ENCODE results near the gene LTBP2. TPM values are rescaled to one million over a fixed set of nuclear protein-coding genes. Genes with fewer than 3 reads are reported as not detected.
A peak's percentile ranks its signal among the peaks of the same experiment; 100 is the strongest.

LTBP2 gene
- 4.1 and 6.6 TPM in 2 replicates for total RNA-seq

DNA sequence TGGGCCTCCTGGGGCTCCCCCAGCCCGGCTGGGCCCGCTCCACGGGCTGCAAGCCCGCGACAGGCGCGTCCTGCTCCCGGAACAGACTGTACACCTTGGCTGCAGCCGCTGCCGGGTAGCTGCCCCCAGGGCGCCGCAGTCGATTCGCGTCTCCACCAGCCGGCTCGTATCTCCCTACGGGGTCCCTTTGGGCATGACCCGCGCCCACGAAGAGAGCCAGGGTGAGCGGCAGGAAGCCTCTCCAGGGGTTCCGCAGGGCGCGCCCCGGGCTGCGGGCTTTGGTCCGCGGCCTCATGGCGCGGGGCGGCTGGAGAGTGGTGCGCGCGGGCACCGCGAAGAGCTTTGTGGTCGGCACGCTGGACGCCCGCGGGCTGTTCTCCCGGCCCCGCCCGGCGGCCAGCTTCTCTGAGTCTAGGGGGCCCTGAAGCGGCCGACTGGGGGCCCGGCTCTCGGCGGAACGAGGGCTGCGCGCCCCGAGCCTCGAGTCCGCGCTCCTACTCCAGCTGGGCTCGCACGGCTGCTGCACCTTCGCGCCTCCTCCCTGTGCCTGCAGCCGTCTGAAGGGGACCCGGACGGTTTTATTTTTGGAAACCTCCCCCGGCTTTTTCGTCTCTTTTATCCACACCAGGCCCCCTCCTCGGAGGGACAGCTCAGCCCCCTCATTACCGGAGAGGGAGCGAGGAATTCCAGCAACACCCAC lies at the start of gene LTBP2:
LTBP2 (minus strand) TSS at position 588 of the 700 bp plus-strand sequence; CDS start at position 295, 293 bp downstream.
- Histone ChIP-seq H3K4me3 (ENCODE audit: low read depth, low read length) (peak within 1 kb of the TSS; percentile 68), H3K36me3 (ENCODE audit: control insufficient read depth, insufficient read depth, low read length) (no peaks in the 10 kb centered on the region), H3K27me3 (ENCODE audit: control insufficient read depth, insufficient read depth, low read length) (no peaks in the 10 kb centered on the region)
- TF ChIP-seq, protein P1, sequence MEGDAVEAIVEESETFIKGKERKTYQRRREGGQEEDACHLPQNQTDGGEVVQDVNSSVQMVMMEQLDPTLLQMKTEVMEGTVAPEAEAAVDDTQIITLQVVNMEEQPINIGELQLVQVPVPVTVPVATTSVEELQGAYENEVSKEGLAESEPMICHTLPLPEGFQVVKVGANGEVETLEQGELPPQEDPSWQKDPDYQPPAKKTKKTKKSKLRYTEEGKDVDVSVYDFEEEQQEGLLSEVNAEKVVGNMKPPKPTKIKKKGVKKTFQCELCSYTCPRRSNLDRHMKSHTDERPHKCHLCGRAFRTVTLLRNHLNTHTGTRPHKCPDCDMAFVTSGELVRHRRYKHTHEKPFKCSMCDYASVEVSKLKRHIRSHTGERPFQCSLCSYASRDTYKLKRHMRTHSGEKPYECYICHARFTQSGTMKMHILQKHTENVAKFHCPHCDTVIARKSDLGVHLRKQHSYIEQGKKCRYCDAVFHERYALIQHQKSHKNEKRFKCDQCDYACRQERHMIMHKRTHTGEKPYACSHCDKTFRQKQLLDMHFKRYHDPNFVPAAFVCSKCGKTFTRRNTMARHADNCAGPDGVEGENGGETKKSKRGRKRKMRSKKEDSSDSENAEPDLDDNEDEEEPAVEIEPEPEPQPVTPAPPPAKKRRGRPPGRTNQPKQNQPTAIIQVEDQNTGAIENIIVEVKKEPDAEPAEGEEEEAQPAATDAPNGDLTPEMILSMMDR (IDR thresholded peaks at IDR 0.05; ENCODE audit: insufficient read depth, low read length, severe bottlenecking), result no peak
- DNase-seq (ENCODE audit: low read depth), result no peak
- FAIRE-seq, result no peak

DNA sequence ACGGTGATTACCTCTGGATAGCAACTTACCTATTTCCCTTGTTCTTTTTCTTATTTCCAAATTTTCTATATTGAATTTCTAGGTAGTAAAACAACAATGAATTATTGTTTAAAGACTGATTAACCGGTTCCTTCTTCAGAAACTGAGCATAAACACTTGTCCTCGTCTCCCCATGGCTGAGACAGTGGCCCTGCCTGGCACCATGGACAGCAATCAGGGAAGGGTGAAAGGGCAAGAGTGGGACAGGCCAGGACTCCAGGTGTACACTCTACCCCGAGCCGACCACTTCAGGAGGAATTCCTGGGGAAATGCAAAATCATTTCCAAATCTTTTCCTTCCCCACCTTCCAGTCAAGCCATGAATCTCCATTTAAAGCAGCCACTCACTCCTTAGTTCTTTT lies 48.8 kb upstream of the LTBP2 start:
- Histone ChIP-seq H3K36me3 (ENCODE audit: control insufficient read depth, insufficient read depth, low read length) (peaks cover 6% of the 10 kb centered on the region), H3K4me3 (ENCODE audit: low read depth, low read length) (no peak overlapping the region), H3K27me3 (ENCODE audit: control insufficient read depth, insufficient read depth, low read length) (no peaks in the 10 kb centered on the region)
- TF ChIP-seq, protein P1 (IDR thresholded peaks at IDR 0.05; ENCODE audit: insufficient read depth, low read length, severe bottlenecking), result no peak
- DNase-seq (ENCODE audit: low read depth) (no peak), FAIRE-seq (no peak)

DNA sequence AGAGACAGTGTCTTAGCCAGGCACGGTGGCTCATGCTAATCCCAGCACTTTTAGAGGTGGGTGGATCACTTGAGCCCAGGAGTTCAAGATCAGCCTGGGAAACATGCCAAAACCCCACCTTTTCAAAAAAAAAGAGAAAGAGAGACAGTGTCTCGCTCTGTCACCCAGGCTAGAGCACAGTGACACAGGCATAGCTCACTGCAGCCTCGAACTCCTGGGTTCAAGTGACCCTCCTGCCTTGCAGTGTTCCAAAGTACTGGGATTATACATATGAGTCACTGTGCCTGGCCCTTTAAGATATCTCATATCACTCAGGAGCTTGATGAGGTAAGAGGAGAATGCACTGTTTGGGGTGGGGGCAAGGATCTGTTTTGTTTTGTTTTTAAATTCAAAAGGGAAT lies 48.1 kb upstream of the LTBP2 start:
- Histone ChIP-seq H3K27me3 (ENCODE audit: control insufficient read depth, insufficient read depth, low read length) (no peaks in the 10 kb centered on the region), H3K4me3 (ENCODE audit: low read depth, low read length) (no peak overlapping the region), H3K36me3 (ENCODE audit: control insufficient read depth, insufficient read depth, low read length) (peaks cover 6% of the 10 kb centered on the region)
- no peak for FAIRE-seq
- DNase-seq (ENCODE audit: low read depth), result peak; percentile 34
- TF ChIP-seq, protein P1 (IDR thresholded peaks at IDR 0.05; ENCODE audit: insufficient read depth, low read length, severe bottlenecking), result no peak

DNA sequence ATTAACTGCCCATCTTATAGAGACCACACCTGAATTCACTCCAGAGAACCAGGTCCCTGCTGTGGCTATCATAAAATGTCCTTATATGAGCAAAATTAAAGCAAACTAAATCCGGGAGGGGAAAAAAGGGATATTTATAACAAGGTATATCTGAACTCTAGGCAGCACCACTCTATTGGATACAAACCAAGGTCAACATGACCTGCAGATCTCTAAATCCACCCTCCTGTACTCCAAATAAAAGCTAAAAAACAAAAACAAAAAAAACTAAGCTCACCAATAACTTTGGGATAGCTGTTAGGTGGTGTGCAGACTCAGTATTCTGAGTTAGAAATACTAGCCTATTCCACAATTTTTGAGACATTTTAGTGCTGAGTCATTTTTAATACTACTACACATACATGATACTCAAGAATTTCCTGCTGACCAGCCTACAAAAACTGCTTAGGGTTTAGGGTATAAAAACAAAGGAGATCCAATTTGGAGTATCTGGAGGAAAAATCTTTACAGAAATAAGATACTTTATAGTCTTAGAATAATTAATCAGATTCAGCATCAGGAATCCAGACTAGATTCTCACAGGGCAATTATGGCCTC lies 46.6 kb upstream of the LTBP2 start:
- H3K4me3 ChIP-seq (ENCODE audit: low read depth, low read length), result no peak overlapping the region
- TF ChIP-seq, protein P1 (IDR thresholded peaks at IDR 0.05; ENCODE audit: insufficient read depth, low read length, severe bottlenecking), result no peak
- FAIRE-seq, result no peak
- H3K36me3 ChIP-seq (ENCODE audit: control insufficient read depth, insufficient read depth, low read length), result peaks cover 3% of the 10 kb centered on the region
- H3K27me3 ChIP-seq (ENCODE audit: control insufficient read depth, insufficient read depth, low read length), result no peaks in the 10 kb centered on the region
- peak; percentile 28 for DNase-seq (ENCODE audit: low read depth)

DNA sequence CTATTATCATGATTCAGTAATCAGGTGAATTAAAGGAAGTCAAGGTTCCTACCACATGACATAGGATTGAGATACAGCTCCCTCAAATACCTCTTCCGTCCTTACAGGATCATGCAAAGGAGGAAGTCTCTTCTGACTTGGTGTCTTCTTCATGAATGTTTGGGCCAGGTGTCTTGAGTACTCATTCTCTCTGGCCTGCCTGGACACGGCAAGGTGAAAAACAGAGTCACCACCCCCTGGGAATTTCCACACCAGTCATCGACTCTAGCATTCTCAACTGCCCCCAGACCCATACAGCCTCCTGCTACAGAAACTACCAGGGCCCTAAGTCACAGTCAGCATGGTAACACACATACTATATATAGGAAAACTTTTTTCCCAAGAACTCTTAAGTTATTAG lies 44.9 kb upstream of the LTBP2 start:
- Histone ChIP-seq H3K27me3 (ENCODE audit: control insufficient read depth, insufficient read depth, low read length) (no peaks in the 10 kb centered on the region), H3K4me3 (ENCODE audit: low read depth, low read length) (no peak overlapping the region), H3K36me3 (ENCODE audit: control insufficient read depth, insufficient read depth, low read length) (no peaks in the 10 kb centered on the region)
- DNase-seq (ENCODE audit: low read depth) (peak; percentile 55), FAIRE-seq (no peak)
- TF ChIP-seq, protein P1 (IDR thresholded peaks at IDR 0.05; ENCODE audit: insufficient read depth, low read length, severe bottlenecking), result no peak

All from bronchial epithelial cell (primary cell).